Stimulated activated CD4-positive, alpha-beta T cell treated with anti-CD3 and anti-CD28 coated beads, TNF-alpha, amount 100 ng/mL, for 1 hour (primary cell): ENCODE data around the gene HCFC1.

Source experiments
- DNase-seq, 3 donors: peaks; one replicate each; pipeline ENCODE4 v3.0.0-alpha.2; 2020; ENCODE audit warnings: low read depth in 3 of 3, low spot score in 1 of 3

Gene HCFC1

DNA sequence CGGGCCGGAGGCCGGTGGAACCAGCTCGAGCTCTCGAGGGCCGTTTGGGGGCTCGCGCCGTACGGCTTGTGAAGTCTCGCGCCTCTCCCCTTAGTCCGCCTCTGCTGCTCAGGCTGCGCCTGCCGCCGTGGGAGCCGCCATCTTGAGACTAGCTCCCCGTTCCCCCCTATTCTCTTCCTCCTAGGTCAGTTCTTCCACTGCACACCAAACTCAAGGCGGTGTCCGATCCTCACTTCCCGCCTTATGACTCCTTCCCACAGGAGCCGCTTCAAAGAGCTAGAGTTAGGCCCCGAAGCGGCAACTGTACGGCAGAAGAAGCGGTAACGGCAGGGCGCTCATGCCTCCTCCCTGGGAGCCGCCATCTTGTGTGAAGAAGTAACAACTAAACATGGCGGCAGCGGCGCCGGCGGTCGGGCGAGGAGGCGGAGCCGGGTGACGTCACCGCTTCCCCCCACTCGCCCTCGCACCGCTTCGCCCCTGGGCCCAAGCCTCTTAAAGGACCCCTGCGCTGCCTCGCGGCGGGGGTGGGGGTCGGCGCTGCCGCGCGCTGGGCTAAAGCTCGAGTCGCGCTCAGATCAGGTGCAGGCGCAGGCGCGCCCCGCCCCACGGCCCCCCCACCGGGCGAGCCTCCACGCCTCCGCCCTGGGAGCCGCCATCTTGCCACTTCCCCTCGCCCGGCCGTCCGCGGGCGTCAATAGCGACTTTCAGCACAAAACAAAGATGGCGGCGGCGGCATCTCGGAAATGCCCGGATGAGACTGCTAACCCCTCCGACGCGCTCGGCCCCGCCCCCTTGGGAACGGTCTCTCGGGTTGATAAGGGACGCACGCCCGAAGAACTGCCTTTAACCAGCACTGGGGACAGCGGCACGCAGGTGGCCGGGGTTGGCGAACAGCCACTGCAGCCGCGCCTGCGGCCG, at the start of gene HCFC1:
TSS of gene HCFC1 (minus strand) at position 369 of the 918 bp plus-strand sequence. CDS start 978 bp downstream, outside the sequence.
- DNase-seq, result peak; percentile 75 to 89 (median 81)

DNA sequence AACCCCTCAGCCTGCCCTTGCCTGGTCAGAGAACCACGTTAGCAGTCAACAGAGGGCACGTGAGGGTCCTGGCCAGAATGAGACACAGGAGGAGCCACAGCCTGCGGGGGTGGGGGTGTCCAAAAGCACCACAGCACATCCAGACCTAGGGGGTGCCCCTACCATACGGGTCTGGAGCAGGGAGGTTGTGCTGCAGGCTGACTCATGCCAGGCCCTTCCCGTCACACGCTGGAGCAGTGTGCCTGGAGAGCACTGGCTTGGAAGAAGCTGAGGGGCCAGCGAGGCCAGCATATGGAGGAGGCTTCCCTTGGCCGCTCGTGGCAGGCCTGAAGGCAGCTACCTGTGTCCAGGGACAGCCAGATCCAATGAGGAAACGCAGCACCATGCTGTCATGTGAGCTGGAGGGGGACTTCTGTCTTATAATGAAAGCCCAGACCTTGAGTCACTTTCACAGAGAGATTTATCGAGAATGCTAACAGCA, 49.6 kb upstream of the HCFC1 start:
- no peak for DNase-seq

DNA sequence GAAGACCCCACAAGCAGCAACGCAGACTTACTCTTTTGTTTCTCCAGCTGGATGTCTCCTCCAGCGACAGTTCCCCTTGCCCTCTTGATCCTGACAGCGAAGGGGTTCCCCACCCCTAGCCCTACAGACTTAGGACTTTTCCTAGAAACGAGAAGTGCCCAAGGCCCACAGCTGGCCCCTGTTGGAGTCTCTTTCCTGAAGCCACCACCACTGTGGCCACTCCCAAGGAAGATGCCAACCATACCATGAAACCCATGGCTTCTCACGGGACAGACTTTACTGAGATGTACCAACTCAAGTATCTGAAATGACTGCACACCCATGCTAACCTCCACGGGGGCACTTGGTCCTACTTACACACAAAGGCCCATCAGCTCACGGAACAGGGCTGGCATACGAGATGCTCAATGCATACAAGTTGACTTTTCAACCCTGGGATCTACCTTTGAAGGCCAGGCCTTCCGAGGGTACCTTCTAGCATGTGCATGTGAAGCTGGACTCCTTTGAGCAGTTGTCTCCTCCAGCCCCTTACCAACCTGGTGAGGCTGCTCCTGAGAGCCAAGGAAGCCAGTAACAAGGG, 49.0 kb upstream of the HCFC1 start:
- no peak for DNase-seq

DNA sequence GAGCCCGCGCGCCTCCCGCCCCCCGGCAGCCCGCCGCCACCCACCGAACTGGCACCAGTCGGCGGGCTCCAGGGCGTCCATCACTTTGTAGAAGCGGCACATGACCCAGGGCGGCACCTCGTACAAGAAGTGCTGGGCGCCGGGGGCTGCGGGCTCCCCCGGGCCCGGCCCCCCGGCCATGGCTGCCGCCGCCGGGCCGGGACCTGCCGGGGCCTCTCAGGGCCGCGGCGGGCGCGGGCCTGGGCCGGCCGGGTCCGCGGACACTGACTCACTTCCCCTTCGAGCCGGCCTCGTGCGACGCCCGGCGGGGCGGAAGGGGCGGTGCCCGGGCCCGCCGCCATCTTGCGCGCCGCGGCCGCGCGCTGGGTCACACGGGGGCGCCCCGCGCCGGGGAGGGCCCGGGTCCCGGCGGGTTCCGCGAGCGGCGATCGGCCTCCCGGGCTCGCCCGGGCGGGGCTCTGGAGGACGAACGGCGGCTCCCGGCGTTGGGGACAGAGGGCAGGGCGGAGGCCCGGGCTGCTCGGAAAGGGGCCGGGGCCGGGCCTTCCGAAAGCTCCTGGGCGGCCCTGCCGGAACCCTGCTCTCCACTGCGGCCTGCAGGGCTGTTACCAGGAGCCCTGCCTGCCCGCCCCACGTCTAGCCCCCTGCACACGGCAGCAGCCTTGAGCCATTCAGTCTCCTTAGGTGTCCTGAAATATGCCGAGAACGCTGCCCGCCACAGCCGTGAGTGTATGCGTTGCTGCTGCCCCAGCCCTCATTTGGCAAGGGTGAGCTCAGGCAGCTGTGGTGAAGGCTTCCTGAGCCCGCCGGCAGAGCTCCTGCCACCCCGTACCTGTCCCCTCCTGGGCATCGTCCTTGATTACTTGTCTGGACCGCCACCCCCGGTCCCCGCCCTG, 48.3 kb upstream of the HCFC1 start, which contains the start of gene IRAK1:
TSS of gene IRAK1 (minus strand) at position 270 of the 896 bp plus-strand sequence. CDS start at position 180, 90 bp downstream.
- peak in 1 of 3 donors; percentile 48 for DNase-seq

DNA sequence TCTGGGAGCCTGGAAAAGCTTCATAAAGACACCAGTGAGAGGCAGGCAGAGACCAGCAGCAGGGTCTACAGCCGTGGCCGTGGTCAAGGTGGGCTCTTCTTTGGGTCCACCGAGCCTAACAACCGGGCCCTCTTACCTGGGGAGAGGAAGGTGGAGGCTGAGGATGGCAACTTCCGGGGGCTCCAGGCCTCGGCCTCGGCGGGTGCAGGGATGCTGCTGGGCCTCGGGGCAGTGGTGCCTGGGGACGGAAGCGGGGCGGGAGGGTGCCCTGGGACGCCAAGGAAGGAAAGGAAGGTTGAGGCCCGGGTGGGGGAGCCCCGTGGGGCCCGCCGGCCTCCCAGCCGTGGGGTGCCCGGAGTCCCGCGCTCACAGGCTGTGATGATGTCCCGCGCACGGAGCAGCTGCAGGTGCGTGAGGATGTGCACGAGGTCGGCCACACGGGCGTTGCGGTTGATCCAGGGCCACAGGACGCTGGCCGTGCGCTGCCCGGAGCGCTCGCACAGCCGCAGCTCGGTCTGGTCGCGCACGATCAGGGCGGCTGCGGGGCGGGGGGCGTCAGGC, 47.5 kb upstream of the HCFC1 start:
- DNase-seq, result no peak

DNA sequence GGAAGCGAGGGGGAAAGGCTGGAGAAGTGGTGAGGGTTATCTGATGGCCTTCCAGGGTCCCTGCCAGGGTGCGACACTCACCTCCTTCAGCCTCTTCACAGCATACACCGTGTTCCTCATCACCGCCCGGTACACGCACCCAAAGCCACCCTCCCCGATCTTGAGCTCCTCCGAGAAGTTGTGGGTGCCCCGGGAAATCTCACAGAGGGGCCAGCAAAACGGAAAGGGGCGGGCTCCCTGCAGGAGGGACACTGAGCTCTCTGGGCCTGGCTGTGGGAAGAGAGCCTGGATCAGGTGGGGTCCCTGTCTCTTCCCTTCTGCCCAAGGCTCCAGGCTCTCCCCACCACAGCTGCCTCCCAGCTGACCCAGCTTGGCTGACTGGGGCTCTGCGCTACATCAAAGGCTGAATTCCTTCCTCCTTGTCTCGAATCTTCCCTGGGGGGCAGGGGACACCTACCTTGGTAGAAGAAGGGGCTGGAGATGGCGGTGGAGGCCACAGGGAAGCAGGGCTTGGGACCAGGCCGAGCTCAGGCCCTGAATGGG, 47.0 kb upstream of the HCFC1 start:
- no peak for DNase-seq

DNA sequence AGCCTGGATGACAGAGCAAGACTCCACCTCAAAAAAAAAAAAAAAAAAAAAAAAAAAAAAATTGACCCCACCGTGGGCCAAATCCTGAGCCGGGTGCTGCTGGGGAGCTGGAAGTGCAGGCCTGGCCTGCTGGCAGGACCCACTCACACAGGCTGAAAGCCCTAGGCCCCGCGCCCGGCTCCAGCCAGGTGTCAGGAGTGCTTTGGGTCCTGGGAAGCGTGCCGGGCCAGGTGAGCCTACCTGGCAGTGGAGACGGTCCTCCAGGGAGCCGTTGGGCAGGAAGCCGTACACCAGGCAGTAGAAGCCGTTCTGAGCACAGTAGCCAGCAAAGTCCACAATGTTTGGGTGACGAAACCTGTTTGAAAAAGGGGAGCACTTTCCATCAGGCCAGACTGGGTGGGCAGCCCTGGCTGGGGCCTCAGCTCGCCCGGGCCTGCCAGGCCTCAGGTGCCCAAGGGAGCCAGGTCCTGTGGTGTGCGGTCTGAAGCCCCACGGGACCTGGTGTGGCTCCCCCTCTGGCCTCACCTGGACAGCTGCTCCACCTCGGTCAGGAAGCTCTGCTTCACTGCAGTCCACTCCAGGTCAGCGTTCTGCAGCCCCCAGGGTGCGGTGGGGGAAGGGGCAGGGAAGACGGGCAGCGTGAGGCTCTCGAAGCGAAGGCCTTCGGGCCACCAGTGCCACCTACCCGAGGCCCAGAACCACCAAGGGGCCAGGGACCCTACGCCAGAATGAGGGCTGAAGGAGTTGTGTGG, 46.3 kb upstream of the HCFC1 start:
- no peak for DNase-seq

DNA sequence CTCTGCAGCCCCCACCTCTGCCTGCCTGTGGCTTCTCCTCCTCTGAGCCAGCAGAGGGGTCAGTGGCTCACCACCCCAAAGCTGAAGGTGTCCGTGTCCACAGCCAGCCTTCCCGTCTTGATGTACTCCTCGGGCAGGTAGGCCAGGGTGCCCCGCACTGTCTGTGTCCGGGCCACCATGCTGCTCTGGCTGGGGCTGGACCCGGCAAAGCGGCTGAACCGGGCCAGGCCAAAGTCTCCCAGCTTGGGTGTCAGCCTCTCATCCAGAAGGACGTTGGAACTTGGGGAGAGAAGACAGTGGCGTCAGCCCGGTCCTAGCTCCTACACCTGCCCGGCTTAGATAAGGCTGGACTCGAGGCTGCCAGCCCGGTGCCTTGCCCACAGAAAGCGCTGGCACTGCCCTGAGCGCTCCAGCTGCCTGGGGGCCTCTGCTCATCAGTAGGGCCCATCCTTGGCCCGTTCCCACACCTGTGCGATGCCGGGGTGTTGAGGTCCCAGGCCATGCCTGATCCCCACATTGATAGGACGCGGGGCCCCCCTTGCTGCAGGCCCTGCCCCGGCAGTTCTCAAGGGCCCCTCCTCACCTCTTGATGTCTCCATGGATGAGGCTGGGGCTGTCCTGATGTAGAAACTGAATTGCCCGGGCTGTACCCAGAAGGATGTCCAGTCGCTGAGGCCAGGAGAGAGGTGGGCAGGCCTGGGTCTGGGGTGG, 44.9 kb upstream of the HCFC1 start:
- DNase-seq, result no peak

DNA sequence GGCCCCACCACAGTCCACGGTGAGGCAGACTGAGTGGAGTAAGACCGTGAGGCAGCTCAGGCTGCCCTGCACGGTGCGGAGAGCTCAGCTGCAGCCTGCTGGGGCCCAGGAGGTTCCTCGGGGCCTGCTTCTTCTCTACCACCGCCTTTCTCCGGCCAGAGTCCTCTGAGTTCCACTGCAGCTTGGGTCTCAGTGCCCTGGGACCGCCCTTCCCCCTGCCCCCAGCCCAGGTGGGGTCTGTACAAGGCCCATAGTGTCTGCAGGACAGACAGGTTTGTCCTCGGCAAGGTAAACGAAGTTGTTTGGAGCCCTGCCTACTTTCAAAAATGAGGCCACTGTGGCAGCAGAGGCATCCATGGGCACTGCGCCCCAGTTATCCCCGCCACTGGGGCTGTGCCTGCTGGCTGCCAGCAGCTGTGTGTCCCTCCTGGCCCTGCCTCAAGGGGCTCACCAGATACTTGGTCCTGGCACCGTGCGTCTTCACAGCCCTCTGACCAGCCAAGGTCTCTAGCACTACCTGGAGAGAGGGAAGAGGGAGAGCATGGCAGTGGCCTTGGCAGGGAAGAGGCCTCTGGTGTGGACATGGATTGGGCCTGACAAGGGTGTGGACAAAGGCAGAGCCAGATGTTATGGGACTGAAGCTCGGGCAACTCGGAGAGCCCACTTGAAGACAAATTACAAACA, 44.1 kb upstream of the HCFC1 start:
- no peak for DNase-seq

DNA sequence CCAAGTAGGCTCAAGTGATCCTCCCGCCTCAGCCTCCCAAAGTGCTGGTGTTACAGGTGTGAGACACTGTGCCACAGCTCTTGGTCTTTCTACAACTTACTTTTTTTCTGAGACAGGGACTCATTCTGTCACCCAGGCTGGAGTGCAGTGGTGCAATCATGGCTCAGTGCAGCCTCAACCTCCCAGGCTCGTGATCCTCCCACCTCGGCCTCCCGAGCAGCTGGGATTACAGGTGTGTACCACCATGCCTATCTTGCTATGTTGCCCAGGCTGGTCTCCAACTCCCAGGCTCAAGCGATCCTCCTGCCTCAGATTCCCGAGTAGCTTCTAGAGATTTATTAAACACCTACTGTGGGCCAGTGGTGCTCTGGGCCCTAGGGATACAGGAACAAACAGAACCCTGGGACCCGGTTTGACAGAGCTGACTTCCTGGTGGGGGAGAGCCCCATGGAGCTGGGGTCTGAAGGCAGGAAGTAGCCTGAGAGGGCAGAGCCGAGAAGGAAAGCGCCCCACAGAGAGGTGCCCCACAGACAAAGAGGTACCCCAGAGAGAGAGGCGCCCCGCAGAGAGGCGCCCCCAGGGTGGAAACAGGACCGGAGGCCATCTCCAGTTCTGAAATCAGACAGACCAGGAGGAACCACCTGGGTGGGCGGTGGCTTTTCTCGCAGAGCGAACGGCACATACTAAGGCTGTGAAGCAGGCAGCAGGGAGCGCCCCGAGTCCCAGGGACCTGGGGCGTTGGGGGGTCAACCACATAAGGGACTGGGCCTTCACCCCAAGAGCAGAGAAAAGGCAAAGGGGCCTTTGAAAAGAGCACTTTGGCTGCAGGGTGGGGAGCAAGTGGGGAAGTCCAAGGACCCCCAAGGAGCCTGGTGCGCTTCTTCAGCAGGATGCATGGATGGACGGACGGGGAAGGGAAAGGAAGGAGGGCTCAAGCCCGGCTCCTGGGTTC, 43.1 kb upstream of the HCFC1 start:
- no peak for DNase-seq

DNA sequence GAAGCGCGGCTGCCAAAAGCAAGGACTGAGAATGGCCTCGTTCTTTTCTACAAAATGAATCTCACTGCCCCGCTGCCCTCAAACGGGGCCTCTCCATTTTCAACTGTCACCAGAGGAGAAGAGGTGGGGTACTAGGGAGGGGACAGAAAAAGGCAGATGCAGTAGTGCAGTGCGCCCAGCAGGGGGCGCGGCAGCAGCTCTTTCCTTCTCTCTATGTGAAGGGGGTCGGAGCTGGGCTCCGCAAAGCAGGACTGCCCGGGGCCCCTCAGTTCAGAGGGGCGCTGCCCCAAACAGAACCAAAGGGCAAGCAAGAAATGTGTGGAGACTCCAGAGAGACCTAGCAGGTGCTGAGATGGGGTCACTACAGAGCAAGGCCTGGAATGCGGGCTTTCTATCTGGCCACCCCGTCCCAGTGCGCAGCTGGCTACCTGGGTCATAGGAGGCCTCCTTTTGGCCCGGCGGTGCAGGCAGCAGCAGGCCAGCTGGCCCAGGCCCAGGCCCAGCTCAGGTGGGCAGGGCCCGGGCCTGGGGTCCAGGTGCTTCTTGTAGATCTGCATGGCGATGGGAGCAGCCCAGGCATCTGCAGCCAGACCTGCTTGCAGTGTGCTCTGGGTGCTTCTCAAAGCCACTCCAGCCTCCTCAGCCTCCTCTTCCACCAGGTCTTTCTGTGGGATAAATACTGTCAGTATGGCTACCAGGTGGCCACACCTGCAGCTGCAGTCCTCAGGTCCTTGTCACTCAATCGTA, 42.2 kb upstream of the HCFC1 start:
- peak in 2 of 3 donors; percentile 29 to 34 for DNase-seq

DNA sequence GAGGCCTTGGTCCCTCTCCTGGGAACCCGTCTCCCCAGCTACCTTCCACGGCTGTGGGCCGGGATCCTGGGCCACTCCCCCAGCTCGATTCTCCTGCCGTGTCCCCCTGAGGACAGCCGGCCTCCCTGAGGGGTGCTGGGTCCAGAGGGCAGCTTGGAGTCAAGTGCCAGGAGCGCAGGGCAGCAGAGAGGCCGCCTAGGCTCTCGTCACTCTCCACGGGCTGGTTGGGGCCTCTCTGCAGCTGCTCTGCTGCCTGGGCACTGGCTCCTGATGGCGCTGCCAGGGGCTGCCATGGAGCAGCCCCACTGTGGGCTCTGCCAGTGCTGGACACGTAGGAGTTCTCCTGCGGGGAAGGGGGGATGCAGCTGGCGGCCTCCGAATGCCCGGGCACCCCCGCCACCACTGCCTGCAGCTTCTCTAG, 41.4 kb upstream of the HCFC1 start:
- no peak for DNase-seq

DNA sequence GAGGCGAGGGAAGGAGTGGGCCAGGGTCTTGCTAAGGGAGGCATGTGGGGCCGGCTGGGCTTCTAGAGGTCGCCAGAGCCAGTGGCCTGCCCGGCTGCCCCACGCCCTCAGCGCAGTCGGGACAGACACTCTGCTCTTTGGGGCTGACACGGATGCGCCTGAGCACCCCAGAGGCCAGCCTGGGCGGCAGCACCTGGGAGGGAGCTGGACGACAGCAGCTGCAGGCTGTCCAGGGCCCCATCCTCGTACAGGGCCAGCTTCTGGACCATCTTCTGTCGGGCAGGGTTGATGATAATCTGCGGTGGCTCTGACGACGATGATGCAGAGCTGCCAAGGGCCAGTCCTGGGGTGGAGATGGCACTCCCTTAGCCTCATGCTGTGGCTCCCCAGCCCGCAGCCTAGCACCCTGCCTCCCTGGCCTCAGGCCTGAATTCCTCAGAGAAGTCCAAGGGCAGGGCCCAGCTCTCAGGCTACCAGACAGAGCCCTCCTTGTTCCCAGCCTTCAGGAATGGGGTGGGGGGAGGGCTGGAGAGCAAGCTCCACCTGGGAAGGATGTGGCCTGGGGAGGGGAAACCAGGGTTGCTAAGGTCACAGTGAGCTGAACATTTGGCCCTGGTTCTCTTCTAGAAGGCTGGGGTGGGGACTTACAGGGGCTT, 40.8 kb upstream of the HCFC1 start:
- no peak for DNase-seq

DNA sequence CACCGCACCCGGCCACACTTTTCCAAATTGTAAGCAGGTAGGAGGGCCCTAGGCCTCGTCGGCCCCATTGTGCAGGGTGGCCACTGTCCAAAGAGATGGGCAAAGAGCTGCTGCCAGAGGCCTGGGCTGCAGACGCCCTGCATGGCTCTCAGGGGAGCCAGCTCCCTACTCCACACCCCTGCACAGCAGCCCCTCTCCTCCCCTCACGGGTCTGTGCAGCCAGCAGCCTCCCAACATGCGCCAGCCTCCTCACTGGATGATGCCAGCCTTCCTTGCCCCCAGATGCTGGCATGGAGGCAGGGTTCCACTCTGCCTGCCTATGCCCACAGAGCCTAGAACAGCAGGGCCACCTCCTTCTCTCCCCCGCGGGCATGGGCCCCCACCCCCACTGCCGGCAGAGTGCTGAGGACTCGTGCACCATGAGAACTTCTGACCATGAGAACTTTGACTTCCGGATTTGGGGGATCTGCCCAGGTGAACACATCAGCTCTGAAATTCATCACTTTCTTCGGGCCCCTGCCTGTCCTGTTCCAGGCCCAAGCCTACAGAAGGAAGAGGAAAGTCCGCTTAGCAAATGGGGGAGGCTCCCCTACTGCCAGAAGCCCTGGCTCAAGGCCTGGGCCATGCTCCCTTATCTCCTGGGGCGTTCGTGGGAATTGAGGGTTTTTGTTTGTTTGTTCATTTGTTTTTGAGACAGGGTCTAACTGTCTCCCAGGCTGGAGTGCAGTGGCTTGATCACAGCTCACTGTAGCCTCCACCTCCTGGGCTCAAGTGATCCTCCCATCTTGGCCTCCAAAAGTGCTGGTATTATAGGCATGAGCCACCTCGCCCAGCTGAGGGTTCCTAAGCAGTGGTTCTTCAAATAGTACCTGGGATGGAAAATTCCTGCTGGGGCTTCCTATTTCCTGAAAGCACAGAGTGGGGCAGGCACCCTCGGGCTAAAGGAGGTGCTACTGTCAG, 40.0 kb upstream of the HCFC1 start:
- no peak for DNase-seq
